ENCODE measurements around the gene PEX14.

GRCh38 chr1:10659646-10660540 lies 185.1 kb downstream of the PEX14 start:
- TF ChIP-seq CTCF (conservative IDR thresholded peaks at IDR 0.05 in 1 of 2, IDR thresholded peaks at IDR 0.05 in 1 of 2; ENCODE audit: extremely low read depth in 1 of 2, insufficient read depth in 1 of 2, low read depth in 1 of 2, low read length in 2 of 2) (no peak), EZH2 (IDR thresholded peaks at IDR 0.05; ENCODE audit: borderline replicate concordance, low read length) (no peak)
